Measurements from ENCODE around the gene RASGRP1. TPM values are rescaled to one million over a fixed set of nuclear protein-coding genes. Genes with fewer than 3 reads are reported as not detected.

The RASGRP1 gene
- total RNA-seq, 1 experiment from 2014 or later = 2.8 TPM

- CTCF ChIA-PET = no interaction called here
- no peak overlapping the region for H3K4me3 Mint-ChIP-seq
These were observed 34.5 kb downstream of the RASGRP1 start for GRCh38 chr15:38530113-38530512.

DNA sequence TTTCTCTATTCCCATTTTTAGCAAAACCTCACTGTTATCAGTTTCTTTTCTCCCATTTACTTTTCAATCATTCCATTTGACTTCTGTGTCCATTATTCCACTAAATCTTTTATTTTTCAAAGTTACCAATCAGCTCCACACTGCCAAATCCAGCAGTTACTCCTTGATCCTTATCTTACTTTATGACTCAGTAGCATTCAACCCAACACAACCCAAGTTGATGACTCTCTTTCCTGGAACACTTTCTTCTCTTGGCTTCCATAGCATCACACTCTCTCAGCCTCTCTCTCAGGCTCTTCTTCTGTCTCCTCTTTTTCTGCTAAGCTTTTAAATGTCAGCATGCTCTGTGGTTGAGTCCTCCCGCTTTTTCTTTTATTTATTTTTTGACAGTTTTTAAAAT, 36.3 kb downstream of the RASGRP1 start:
- Mint-ChIP-seq H3K27ac (no peak overlapping the region), H3K36me3 (no peaks in the 10 kb centered on the region), H3K4me1 (peaks cover 2% of the 10 kb centered on the region), H3K9me3 (no peaks in the 10 kb centered on the region), H3K27me3 (ENCODE audit: low read depth) (no peaks in the 10 kb centered on the region), H3K4me3 (no peak overlapping the region)
- TF ChIP-seq PRRX2 (CRISPR knock-in tag; IDR thresholded peaks at IDR 0.05) (no peak), NFE2L1 (CRISPR knock-in tag; IDR thresholded peaks at IDR 0.05) (no peak), ZNF281 (CRISPR knock-in tag; IDR thresholded peaks at IDR 0.05) (no peak), ZNF138 (CRISPR knock-in tag; conservative IDR thresholded peaks at IDR 0.05) (no peak), SMAD3 (CRISPR knock-in tag; IDR thresholded peaks at IDR 0.05; ENCODE audit: borderline replicate concordance) (no peak), ZNF532 (CRISPR knock-in tag; IDR thresholded peaks at IDR 0.05; ENCODE audit: borderline replicate concordance) (no peak), MYBL2 (CRISPR knock-in tag; IDR thresholded peaks at IDR 0.05) (no peak)
- TF ChIP-seq, protein P1, sequence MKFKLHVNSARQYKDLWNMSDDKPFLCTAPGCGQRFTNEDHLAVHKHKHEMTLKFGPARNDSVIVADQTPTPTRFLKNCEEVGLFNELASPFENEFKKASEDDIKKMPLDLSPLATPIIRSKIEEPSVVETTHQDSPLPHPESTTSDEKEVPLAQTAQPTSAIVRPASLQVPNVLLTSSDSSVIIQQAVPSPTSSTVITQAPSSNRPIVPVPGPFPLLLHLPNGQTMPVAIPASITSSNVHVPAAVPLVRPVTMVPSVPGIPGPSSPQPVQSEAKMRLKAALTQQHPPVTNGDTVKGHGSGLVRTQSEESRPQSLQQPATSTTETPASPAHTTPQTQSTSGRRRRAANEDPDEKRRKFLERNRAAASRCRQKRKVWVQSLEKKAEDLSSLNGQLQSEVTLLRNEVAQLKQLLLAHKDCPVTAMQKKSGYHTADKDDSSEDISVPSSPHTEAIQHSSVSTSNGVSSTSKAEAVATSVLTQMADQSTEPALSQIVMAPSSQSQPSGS (CRISPR knock-in tag; IDR thresholded peaks at IDR 0.05; ENCODE audit: borderline replicate concordance, low read depth) = no peak
- TF ChIP-seq, protein P2, sequence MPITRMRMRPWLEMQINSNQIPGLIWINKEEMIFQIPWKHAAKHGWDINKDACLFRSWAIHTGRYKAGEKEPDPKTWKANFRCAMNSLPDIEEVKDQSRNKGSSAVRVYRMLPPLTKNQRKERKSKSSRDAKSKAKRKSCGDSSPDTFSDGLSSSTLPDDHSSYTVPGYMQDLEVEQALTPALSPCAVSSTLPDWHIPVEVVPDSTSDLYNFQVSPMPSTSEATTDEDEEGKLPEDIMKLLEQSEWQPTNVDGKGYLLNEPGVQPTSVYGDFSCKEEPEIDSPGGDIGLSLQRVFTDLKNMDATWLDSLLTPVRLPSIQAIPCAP (CRISPR knock-in tag; IDR thresholded peaks at IDR 0.05) = no peak
- ATAC-seq = no peak
- ChIA-PET POLR2A (no interaction called here), CTCF (no interaction called here)
- no peak for DNase-seq (ENCODE audit: low spot score)

More at GRCh38 chr15:38530113-38530512, 34.5 kb downstream of the RASGRP1 start:
- Mint-ChIP-seq H3K27ac (no peak overlapping the region), H3K27me3 (ENCODE audit: low read depth) (no peaks in the 10 kb centered on the region), H3K36me3 (no peaks in the 10 kb centered on the region), H3K4me1 (peaks cover 7% of the 10 kb centered on the region), H3K9me3 (no peaks in the 10 kb centered on the region)
- no peak for TF ChIP-seq SP1 (CRISPR knock-in tag; conservative IDR thresholded peaks at IDR 0.05)
- no peak for TF ChIP-seq GRHL2 (CRISPR knock-in tag; IDR thresholded peaks at IDR 0.05; ENCODE audit: insufficient replicate concordance, severe bottlenecking)
- no peak for TF ChIP-seq NFATC4 (CRISPR knock-in tag; IDR thresholded peaks at IDR 0.05)
- TF ChIP-seq AFF4 (CRISPR knock-in tag; IDR thresholded peaks at IDR 0.05; ENCODE audit: borderline replicate concordance) = no peak
- no peak for TF ChIP-seq ZNF219 (CRISPR knock-in tag; IDR thresholded peaks at IDR 0.05; ENCODE audit: borderline replicate concordance)
- TF ChIP-seq, protein P3, sequence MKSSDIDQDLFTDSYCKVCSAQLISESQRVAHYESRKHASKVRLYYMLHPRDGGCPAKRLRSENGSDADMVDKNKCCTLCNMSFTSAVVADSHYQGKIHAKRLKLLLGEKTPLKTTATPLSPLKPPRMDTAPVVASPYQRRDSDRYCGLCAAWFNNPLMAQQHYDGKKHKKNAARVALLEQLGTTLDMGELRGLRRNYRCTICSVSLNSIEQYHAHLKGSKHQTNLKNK (CRISPR knock-in tag; IDR thresholded peaks at IDR 0.05) = no peak
- POLR2A ChIA-PET = no interaction called here
- no peak for DNase-seq (ENCODE audit: low spot score)
- no peak for ATAC-seq
